Testis (tissue), 2 donors: ENCODE measurements around the gene SELP.

ENCODE experiments used
- CTCF ChIP-seq, 3 experiments: fragments of 450-650 bp in 2 of 3; fragments of 200-600 bp in 1 of 3; sonication (generic) in 1 of 3; IDR thresholded peaks; one replicate each; pipeline ENCODE4 v1.5.1; 2016 to 2019; ENCODE audit warnings: antibody characterized with exemption in 3 of 3, mild to moderate bottlenecking in 2 of 3, moderate library complexity in 1 of 3
- POLR2A ChIP-seq: fragments of 450-650 bp; IDR thresholded peaks from one replicate; pipeline ENCODE4 v1.6.1; 2017; ENCODE audit warnings: antibody characterized with exemption, mild to moderate bottlenecking, moderate library complexity

- no peak for TF ChIP-seq POLR2A
- TF ChIP-seq CTCF (IDR thresholded peaks at IDR 0.05): no peak
These were observed 68.2 kb downstream of the SELP start for GRCh38 chr1:169561692-169562091.
